Epithelial cell of esophagus (primary cell): ENCODE results near the gene PAQR4.

Source experiments
- DNase-seq: peaks from one replicate; pipeline ENCODE4 v3.0.0; 2010; ENCODE audit warnings: low read depth
- H3K4me3 ChIP-seq: 2 replicates; pipeline ENCODE4 v1.5.1; 2011; ENCODE audit warnings: mild to moderate bottlenecking, low read length, control low read depth
- CTCF ChIP-seq: IDR thresholded peaks from 2 replicates; pipeline ENCODE4 v1.5.1; 2011; ENCODE audit warnings: low read depth, mild to moderate bottlenecking, low read length, control low read depth, inconsistent platforms; ENCODE audit not compliant: insufficient read depth; ENCODE audit errors: missing control alignments

Gene PAQR4

GRCh38 chr16:3022684-3023414, 53.7 kb downstream of the PAQR4 start:
- peak overlapping the region; percentile 94 for H3K4me3 ChIP-seq
- TF ChIP-seq CTCF, result no peak
- DNase-seq, result no peak
